Stimulated activated CD8-positive, alpha-beta memory T cell treated with anti-CD3 and anti-CD28 coated beads, Interleukin-4, amount 100 ng/mL, for 24 hours (primary cell): ENCODE results near the gene ZFPM1.
A peak's percentile ranks its signal among the peaks of the same experiment; 100 is the strongest.

Source experiments
- DNase-seq: peaks from one replicate; pipeline ENCODE4 v3.0.0-alpha.2; 2020; ENCODE audit warnings: low read depth

The ZFPM1 gene

DNA sequence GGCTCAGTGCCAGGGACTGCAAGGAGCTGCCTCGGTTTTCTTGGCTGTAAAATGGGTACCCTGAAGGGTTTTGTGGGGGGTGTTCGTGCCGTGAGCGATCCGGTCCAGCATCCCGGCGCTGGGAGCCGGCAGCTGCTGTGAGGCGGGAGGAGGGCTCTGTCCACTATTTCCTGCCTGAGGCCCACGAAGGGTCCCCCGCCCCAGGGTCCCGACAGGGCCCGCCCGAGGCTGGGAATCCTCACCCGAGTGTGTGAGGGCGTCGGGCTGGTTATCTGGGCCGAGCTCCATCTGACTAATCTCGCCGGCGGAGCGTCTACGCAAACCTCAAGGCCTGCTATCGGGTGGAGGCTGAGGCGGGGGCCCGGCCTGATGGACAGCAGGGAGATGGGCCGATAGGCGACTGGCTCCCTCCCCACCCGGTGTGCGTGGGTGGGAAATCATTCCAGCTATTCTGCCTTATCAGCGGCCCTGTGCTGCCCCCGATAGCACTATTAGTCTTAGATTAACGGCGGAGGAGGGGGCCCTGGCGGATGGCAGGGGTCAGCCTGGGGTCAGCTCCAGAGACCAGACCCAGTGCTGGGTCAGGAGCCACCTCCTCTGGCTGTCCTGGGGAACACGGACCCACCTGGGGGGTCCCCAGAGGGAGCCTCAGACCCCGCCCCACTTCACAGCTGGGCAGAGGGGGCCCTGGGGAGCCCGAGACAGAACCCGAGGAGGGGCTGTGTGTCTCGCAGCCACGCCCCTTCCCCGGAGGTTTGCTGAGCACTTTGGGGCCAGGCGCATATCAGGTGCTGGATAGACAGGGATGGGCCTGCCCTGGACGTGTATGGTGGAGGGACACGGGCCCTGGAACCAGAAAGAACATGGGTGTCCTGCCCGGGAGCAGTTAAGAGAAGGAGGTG, 44.7 kb downstream of the ZFPM1 start:
- DNase-seq: no peak

GRCh38 chr16:88498576-88499208, 45.6 kb downstream of the ZFPM1 start:
- DNase-seq: no peak

DNA sequence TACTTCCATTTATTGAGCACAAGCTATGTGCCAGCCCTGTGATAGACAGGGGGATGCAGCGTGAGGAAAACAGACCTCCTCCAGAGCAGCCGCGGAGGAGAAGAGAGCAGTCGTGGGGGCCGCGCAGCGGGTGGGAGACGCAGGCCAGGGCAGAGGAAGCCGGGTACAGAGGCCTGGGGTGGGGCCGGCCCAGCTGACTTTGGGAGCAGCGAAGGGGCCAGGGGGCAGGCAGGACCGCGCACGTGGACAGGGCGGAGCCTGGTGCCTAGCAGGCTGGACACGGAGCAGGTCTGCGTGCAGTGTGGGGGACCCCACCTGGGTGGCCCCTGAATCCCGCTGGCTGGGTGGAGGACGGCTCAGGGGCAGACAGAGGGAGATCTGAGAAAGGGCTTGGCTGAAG, 46.2 kb downstream of the ZFPM1 start:
- DNase-seq: no peak

DNA sequence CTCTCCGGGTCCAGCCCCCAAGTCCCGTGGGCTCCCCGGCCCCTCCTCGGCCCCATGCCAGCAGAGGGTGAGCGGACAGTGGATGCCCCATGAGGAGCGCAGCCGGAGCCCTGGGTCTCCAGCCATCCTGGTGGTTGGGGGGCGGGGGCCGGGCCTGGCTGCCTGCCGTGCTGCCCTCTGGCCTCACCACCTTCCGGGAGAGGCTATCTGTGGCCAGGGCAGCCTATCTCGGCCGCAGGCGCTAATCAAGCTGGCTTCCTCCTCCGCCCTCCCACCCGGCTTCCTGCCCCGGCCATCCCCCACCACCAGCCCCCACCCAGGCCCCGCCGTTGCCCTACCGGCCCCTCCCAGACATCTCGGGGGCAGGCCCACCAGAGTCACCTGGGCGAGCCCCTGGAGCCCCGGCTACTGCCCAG, 46.8 kb downstream of the ZFPM1 start:
- DNase-seq: no peak

GRCh38 chr16:88500255-88500661, 47.2 kb downstream of the ZFPM1 start:
- no peak for DNase-seq

- DNase-seq: no peak
Observed at GRCh38 chr16:88502371-88502770, 49.3 kb downstream of the ZFPM1 start.

DNA sequence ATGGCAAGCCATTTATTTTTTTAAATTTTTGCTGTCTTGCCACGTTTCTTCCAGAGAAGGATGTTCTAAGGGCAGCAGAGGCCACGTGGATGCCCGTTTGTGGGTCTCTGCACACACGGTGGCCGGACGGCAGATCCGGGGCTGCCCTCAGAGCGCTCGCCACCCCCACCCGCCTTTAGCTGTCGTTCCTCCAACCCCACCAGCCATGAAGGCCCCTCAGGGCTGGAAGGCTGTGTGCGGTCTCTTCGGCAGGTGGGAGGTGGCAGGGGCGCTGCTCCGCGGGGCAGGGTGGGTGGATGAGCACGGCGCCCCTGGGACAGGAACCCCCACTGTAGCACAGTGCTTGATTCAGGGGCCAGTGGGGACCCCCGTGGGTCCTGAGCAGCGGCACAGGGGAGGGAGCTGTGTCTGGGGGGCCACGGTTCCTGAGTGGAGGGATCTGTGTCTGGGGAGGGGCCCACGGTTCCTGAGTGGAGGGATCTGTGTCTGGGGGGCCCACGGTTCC, 49.7 kb downstream of the ZFPM1 start:
- no peak for DNase-seq

DNA sequence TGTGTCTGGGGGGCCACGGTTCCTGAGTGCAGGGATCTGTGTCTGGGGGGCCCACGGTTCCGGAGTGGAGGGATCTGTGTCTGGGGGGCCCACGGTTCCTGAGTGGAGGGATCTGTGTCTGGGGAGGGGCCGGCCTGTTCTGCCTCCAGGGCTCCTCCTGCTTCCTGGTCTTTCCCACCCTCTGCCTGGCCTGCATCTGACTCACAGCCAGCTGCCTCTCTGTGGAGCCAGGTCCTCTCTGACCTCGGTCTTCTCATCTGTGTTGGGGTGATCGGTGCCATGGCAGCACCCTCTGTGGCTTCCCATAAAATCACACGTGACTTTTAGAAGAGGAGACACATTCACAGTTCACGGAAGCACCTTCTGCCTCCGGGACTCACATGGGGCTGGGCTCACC, 50.3 kb downstream of the ZFPM1 start:
- no peak for DNase-seq

- DNase-seq: no peak
Observed at GRCh38 chr16:88503771-88504488, 50.9 kb downstream of the ZFPM1 start.

GRCh38 chr16:88504489-88505404, 51.7 kb downstream of the ZFPM1 start:
- no peak for DNase-seq

DNA sequence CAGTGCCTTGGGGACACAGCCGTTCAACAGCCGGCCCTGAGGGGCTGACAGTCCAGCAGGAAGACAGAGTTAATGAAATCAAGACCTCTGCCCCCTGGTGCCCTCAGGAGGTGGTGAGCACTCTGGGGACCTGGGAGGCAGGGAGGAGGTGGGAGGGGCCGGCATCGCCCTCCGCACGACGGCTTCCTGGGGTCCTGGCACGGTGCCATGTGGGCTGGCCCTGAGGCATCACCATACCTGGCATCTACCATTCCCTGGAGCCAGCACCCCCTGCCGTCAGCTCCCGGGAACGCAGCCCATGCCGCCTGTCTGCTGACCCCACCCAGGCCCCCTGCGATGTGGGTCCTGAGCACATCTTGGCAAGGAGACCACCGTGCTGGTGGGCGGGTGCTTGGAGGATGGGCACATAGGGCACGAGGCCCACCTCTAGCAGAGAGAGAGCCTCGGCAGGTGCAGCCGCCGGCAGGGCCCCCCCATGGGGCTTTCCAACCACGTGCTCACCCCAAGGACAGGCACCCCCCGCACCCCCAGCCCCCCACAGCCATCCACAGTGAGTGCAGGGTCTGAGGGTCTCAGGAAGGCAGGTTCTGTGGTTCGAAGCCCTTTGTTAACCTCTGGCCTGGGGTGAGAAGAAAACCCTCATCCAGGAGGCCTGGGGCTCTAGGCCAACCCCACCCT, 52.5 kb downstream of the ZFPM1 start:
- peak; percentile 23 for DNase-seq

- DNase-seq: no peak
Observed at GRCh38 chr16:88506723-88507122, 53.6 kb downstream of the ZFPM1 start.

DNA sequence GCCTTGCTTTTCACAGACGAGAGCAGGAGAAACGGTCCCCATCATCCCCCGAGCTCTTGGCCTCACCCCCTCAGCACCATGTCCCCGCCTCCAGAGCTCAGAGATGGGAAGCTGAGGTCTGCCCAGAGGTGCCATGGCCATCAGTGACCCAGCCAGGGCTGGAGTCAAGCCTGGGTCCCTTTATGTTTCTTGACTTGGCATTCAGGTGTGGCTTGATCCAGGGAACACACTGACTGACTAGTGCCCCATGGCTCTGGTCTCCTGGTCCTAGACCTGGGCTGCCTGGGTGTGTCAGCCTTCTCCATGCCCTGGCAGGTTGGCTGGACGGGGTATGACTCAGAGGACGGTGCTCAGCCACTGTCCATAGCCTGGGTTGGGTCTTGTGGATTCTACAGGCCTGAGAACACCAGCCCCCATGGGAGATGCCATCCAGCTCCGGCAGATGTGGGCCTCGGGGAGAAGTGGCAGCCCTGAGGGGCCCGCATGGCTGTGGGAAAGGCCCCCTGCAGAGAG, 54.2 kb downstream of the ZFPM1 start:
- DNase-seq: no peak

GRCh38 chr16:88508376-88508867, 55.3 kb downstream of the ZFPM1 start:
- no peak for DNase-seq

DNA sequence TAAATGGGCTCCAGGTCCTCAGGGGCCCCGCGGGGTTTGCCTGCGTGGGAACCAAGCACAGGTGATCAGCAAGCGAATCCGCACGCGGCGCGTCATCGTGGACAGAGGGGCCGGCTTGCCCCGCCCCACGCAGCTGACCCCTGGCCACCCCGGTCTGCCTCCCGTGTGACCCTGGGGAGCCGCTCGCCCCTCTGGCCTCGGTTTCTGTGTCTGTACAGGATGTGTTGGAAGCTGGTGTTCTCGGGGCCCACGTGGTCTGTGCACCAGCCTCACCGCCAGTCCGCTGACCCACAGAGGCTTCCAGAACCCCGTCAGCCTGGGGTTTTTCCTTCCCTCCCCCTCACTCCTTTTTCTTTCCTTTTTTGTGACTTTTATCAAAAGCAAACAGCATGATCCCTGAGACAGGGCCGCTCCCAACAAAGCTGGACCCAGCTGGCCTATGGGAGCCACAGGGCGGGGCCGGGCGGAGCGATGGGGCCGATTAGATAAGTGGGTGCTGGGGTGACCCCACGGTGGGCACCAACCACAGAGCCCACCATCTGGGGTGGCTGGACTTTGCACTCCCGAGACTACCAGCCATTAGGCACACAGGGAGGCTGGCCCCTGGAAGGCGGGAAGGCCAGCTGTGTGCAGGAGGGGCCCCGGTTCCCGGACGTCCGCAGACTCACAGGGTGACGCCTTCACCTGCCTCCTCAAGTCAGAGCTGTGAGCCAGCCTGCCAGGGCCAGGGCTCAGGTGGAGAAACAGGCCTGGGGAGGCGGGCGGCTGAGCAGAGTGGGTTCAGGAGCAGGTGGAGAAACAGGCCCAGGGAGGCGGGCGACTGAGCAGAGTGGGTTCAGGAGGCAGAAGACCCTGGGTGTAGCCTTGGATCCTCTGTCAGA, 56.0 kb downstream of the ZFPM1 start:
- no peak for DNase-seq

- DNase-seq: no peak
Observed at GRCh38 chr16:88509749-88510069, 56.6 kb downstream of the ZFPM1 start.

DNA sequence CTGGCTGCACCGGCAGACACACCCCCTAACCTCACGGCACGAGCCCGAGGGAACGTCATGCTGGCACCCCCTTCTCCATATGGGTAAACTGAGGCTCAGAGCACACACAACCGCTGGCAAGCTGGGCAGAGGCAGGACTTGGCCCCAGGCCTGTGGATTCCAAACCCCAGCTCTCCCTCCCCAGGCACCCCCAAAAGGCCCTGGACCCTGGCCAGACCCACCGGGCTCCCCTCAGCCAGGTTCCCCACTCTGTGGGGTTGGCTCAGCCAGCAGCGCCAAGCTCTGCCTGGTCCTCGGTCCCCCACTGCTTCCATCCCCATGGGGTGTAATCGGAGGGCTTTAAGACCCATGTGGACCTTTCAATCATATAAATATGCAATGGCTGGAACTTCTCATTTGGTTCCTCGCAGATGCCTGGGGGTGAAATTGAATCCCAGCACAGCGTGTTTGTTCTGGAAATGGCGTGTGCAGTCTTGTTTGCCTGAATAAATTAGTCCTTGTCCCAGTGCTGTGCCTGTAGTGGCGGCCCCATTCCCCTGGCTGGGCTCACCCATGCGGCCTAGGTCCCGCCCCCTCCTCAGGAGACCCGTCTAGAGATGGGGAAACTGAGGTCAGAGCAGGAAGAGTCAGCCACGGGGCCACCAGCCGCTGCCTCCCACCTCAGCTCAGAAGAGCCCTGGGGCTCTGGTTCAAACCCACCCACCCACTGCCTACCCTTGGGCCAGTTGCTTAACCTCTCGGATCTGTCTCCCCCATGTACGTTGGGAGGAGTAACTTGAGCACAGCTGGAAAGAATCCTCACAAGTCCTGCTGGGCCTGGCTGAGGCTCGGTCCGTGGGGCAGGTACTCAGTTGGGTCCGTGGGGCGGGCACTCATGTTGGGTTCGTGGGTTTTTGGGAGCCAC, 57.3 kb downstream of the ZFPM1 start:
- DNase-seq: no peak

- no peak for DNase-seq
Observed at GRCh38 chr16:88511060-88511459, 58.0 kb downstream of the ZFPM1 start.

- DNase-seq: no peak
Observed at GRCh38 chr16:88511906-88512305, 58.8 kb downstream of the ZFPM1 start.
